ENCODE measurements around the gene ATG14.
A peak's percentile ranks its signal among the peaks of the same experiment; 100 is the strongest.
"Not testable (repeated sequence)": the region's sequence is repeated elsewhere in the genome, so short reads cannot be mapped to it uniquely, and the experiment has no call there.

The ATG14 gene
- total RNA-seq, result 66.0 reads per million, percentile 74 among the genes with 10 or more reads in this experiment

- peak; percentile 61 for DNase-seq
These were observed at the start of gene ATG14 for GRCh38 chr14:55411426-55412389. ATG14 (minus strand) TSS chr14:55411830; CDS start chr14:55411822, 8 bp downstream.

GRCh38 chr14:55458800-55459515, 47.3 kb upstream of the ATG14 start:
- DNase-seq, result no peak

- no peak for DNase-seq
These were observed 45.9 kb upstream of the ATG14 start for GRCh38 chr14:55457496-55457895.

- not testable (repeated sequence) for DNase-seq
These were observed 44.8 kb upstream of the ATG14 start for GRCh38 chr14:55456411-55456810.

- no peak for DNase-seq
These were observed 42.8 kb upstream of the ATG14 start for GRCh38 chr14:55454264-55455002.

GRCh38 chr14:55451950-55452349, 40.3 kb upstream of the ATG14 start:
- no peak for DNase-seq

GRCh38 chr14:55451398-55451797, 39.8 kb upstream of the ATG14 start:
- DNase-seq, result no peak

GRCh38 chr14:55450987-55451386, 39.4 kb upstream of the ATG14 start:
- no peak for DNase-seq

- DNase-seq, result no peak
These were observed 38.9 kb upstream of the ATG14 start for GRCh38 chr14:55450539-55450938.

GRCh38 chr14:55450124-55450523, 38.5 kb upstream of the ATG14 start:
- DNase-seq, result no peak

- no peak for DNase-seq
These were observed 37.5 kb upstream of the ATG14 start for GRCh38 chr14:55449116-55449515.

GRCh38 chr14:55448141-55448614, 36.5 kb upstream of the ATG14 start:
- no peak for DNase-seq

- DNase-seq, result no peak
These were observed 35.2 kb upstream of the ATG14 start for GRCh38 chr14:55446833-55447232.

- DNase-seq, result peak; percentile 47
These were observed 34.6 kb upstream of the ATG14 start for GRCh38 chr14:55446127-55446736.

- no peak for DNase-seq
These were observed 29.7 kb upstream of the ATG14 start for GRCh38 chr14:55441286-55441685.

GRCh38 chr14:55440385-55440784, 28.8 kb upstream of the ATG14 start, which contains the start of gene TBPL2:
TBPL2 (minus strand) TSS chr14:55440616; CDS start chr14:55440449, 167 bp downstream.
- no peak for DNase-seq

GRCh38 chr14:55438066-55438683, 26.5 kb upstream of the ATG14 start:
- DNase-seq, result no peak

GRCh38 chr14:55436931-55437330, 25.3 kb upstream of the ATG14 start:
- no peak for DNase-seq

- DNase-seq, result no peak
These were observed 24.9 kb upstream of the ATG14 start for GRCh38 chr14:55436519-55436918.

GRCh38 chr14:55434805-55435174, 23.2 kb upstream of the ATG14 start:
- DNase-seq, result no peak

GRCh38 chr14:55433880-55434804, 22.5 kb upstream of the ATG14 start:
- no peak for DNase-seq
